Measurements from ENCODE around the gene KCNK3.
A peak's percentile ranks its signal among the peaks of the same experiment; 100 is the strongest.

KCNK3 gene

GRCh38 chr2:26715528-26716270 lies 23.2 kb downstream of the KCNK3 start:
- no peak for DNase-seq

GRCh38 chr2:26716340-26716739 lies 23.8 kb downstream of the KCNK3 start:
- DNase-seq = no peak

GRCh38 chr2:26716769-26717168 lies 24.2 kb downstream of the KCNK3 start:
- no peak for DNase-seq

- no peak for DNase-seq
These were observed 24.8 kb downstream of the KCNK3 start for GRCh38 chr2:26717362-26717761.

GRCh38 chr2:26718949-26719686 lies 26.6 kb downstream of the KCNK3 start:
- DNase-seq = no peak

GRCh38 chr2:26720322-26721114 lies 28.0 kb downstream of the KCNK3 start:
- DNase-seq = no peak

- no peak for DNase-seq
These were observed 28.9 kb downstream of the KCNK3 start for GRCh38 chr2:26721115-26722032.

GRCh38 chr2:26722328-26722727 lies 29.8 kb downstream of the KCNK3 start:
- no peak for DNase-seq

GRCh38 chr2:26722911-26723310 lies 30.4 kb downstream of the KCNK3 start:
- DNase-seq = no peak

GRCh38 chr2:26723475-26723874 lies 31.0 kb downstream of the KCNK3 start:
- DNase-seq = no peak

GRCh38 chr2:26723991-26724750 lies 31.6 kb downstream of the KCNK3 start:
- DNase-seq = no peak

- no peak for DNase-seq
These were observed 32.4 kb downstream of the KCNK3 start for GRCh38 chr2:26724784-26725520.

GRCh38 chr2:26725521-26725820 lies 32.9 kb downstream of the KCNK3 start:
- DNase-seq = no peak

GRCh38 chr2:26726228-26726627 lies 33.7 kb downstream of the KCNK3 start:
- no peak for DNase-seq

GRCh38 chr2:26727641-26728561 lies 35.4 kb downstream of the KCNK3 start:
- peak; percentile 60 for DNase-seq

GRCh38 chr2:26729311-26729710 lies 36.8 kb downstream of the KCNK3 start:
- no peak for DNase-seq

GRCh38 chr2:26730549-26731344 lies 38.2 kb downstream of the KCNK3 start:
- DNase-seq = no peak

GRCh38 chr2:26731714-26732113 lies 39.2 kb downstream of the KCNK3 start:
- DNase-seq = no peak

- no peak for DNase-seq
These were observed 39.9 kb downstream of the KCNK3 start for GRCh38 chr2:26732446-26732845.

All from activated CD8-positive, alpha-beta memory T cell treated with anti-CD3 and anti-CD28 coated beads for 24 hours (primary cell).